Measurements from ENCODE around the gene AIM2.

DNA sequence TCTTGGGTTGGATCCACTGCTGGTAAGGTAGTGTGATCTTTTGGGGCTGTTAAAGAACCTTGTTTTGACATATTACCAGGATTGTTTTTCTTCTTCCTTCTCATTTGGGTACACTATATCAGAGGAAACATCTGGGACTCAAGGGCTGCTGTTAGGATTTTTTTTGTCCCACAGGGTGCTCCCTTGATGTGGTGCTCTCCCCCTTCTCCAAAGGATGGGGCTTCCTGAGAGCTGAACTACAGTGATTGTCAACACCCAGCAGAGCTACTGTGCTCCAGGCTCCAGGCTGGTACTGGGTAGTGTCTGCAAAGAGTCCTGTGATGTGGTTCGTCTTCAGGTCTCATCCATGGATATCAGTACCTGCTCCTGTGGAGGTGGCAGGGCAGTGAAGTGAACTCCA, 46.3 kb downstream of the AIM2 start:
- TF ChIP-seq, protein P1, sequence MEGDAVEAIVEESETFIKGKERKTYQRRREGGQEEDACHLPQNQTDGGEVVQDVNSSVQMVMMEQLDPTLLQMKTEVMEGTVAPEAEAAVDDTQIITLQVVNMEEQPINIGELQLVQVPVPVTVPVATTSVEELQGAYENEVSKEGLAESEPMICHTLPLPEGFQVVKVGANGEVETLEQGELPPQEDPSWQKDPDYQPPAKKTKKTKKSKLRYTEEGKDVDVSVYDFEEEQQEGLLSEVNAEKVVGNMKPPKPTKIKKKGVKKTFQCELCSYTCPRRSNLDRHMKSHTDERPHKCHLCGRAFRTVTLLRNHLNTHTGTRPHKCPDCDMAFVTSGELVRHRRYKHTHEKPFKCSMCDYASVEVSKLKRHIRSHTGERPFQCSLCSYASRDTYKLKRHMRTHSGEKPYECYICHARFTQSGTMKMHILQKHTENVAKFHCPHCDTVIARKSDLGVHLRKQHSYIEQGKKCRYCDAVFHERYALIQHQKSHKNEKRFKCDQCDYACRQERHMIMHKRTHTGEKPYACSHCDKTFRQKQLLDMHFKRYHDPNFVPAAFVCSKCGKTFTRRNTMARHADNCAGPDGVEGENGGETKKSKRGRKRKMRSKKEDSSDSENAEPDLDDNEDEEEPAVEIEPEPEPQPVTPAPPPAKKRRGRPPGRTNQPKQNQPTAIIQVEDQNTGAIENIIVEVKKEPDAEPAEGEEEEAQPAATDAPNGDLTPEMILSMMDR (IDR thresholded peaks at IDR 0.05): no peak
- no peak for TF ChIP-seq POLR2AphosphoS5 (IDR thresholded peaks at IDR 0.05)

Data from upper lobe of left lung (tissue), 4 donors.